Measurements from ENCODE around the gene INPP5A.

INPP5A gene

DNA sequence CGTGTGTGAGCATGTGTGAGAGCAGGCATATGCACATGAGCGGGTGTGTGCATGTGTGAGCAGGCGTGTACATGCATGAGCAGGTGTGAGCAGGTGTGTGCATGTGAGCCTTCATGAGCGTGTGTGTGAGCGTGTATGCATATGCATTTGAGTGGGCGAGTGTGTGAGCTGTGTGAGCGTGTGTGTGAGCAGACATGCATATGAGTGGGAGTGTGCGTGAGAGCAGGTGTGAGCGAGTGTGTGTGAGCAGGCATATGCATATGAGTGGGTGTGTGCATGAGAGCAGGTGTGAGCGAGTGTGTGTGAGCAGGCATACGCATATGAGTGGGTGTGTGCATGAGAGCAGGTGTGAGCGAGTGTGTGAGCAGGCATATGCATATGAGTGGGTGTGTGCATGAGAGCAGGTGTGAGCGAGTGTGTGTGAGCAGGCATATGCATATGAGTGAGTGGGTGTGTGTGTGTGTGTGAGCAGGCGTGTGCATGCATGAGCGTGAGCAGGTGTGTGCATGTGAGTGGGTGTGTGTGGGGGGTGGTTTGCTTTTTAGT, 217.7 kb downstream of the INPP5A start:
- Histone ChIP-seq H3K4me1 (ENCODE audit: control insufficient read depth, insufficient read depth, low read length, poor library complexity, severe bottlenecking) (no peaks in the 10 kb centered on the region), H3K27ac (ENCODE audit: insufficient read depth, low read length, poor library complexity, severe bottlenecking) (no peak overlapping the region), H3K9me3 (ENCODE audit: control insufficient read depth, low read length) (no peaks in the 10 kb centered on the region), H3K4me3 (ENCODE audit: insufficient read depth, low read depth, low read length, poor library complexity, severe bottlenecking) (no peak overlapping the region), H3K27me3 (replicated peaks; ENCODE audit: control insufficient read depth, insufficient read depth, low read length, poor library complexity, severe bottlenecking) (no peaks in the 10 kb centered on the region), H3K36me3 (ENCODE audit: control insufficient read depth, insufficient read depth, low read length) (peaks cover 22% of the 10 kb centered on the region)
- DNase-seq = no peak

DNA sequence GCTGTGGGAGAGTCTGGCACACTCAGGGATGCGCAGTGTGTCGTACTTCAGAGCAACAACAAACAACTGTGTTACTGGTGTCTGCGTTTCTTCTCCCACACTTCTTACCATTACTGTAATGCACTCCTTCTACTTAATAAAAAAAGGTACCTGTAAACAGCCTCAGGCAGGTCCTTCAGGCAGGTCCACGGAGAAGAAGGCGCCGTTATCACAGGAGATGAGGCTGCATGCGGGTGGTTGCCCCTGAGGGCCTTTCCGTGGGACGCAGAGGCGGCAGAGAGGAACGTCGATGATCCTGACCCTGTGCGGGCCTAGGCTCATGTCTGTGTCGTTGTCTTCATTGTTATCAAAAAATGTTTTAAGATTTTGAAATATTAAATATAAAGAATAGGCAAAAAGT, 219.0 kb downstream of the INPP5A start:
- Histone ChIP-seq H3K4me1 (ENCODE audit: control insufficient read depth, insufficient read depth, low read length, poor library complexity, severe bottlenecking) (no peaks in the 10 kb centered on the region), H3K36me3 (ENCODE audit: control insufficient read depth, insufficient read depth, low read length) (peaks cover 22% of the 10 kb centered on the region)

DNA sequence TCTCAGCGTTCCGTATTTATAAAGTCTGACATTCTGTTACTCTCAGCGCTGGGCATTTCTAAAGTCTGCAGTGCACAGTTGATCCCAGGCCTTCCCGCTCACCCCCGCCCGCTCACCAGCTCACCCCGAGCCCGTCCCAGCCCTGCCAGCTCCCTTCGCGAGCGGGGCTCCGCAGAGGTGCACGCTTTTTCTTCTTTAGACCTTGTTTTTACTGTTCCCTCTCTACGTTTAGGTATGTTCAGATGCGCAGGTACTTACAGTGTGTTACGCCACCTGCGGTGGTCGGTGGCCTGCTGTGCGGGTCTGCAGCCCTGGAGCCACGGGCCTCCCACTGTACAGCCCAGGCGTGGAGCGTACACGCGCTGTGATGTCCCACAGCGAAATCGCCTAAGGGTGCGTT, 219.6 kb downstream of the INPP5A start:
- Histone ChIP-seq H3K27ac (ENCODE audit: insufficient read depth, low read length, poor library complexity, severe bottlenecking) (no peak overlapping the region), H3K9me3 (ENCODE audit: control insufficient read depth, low read length) (no peaks in the 10 kb centered on the region), H3K4me1 (ENCODE audit: control insufficient read depth, insufficient read depth, low read length, poor library complexity, severe bottlenecking) (no peaks in the 10 kb centered on the region), H3K4me3 (ENCODE audit: insufficient read depth, low read depth, low read length, poor library complexity, severe bottlenecking) (no peak overlapping the region), H3K27me3 (replicated peaks; ENCODE audit: control insufficient read depth, insufficient read depth, low read length, poor library complexity, severe bottlenecking) (no peaks in the 10 kb centered on the region), H3K36me3 (ENCODE audit: control insufficient read depth, insufficient read depth, low read length) (peaks cover 22% of the 10 kb centered on the region)
- DNase-seq = no peak

More for the DNA sequence above, 219.0 kb downstream of the INPP5A start:
- DNase-seq = no peak
- H3K27me3 ChIP-seq (replicated peaks; ENCODE audit: control insufficient read depth, insufficient read depth, low read length, poor library complexity, severe bottlenecking) = no peaks in the 10 kb centered on the region
- H3K4me3 ChIP-seq (ENCODE audit: insufficient read depth, low read depth, low read length, poor library complexity, severe bottlenecking) = no peak overlapping the region
- H3K27ac ChIP-seq (ENCODE audit: insufficient read depth, low read length, poor library complexity, severe bottlenecking) = no peak overlapping the region
- H3K9me3 ChIP-seq (ENCODE audit: control insufficient read depth, low read length) = no peaks in the 10 kb centered on the region

DNA sequence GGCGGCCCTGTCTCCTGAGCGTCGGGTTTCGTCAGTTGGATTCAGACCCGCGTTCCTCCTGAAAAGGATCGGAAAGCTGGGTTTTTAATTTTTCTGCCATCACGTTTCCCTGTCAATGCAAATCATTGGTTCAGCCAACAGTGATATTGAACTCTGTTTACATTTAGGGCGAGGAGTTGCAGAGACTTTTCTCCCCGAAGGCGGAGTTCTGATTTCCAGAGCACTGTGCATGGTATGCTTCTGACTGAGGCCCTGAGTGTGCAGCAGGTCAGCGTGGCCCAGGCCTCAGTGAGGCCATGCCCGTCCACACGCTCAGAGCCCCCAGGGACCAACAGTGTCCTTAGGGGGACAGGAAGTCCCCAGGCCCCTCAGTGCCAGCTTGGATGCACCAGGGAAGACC, 221.3 kb downstream of the INPP5A start:
- H3K27ac ChIP-seq (ENCODE audit: insufficient read depth, low read length, poor library complexity, severe bottlenecking) = no peak overlapping the region
- H3K27me3 ChIP-seq (replicated peaks; ENCODE audit: control insufficient read depth, insufficient read depth, low read length, poor library complexity, severe bottlenecking) = no peaks in the 10 kb centered on the region
- H3K4me1 ChIP-seq (ENCODE audit: control insufficient read depth, insufficient read depth, low read length, poor library complexity, severe bottlenecking) = no peaks in the 10 kb centered on the region
- no peak for DNase-seq
- H3K9me3 ChIP-seq (ENCODE audit: control insufficient read depth, low read length) = no peaks in the 10 kb centered on the region
- no peak overlapping the region for H3K4me3 ChIP-seq (ENCODE audit: insufficient read depth, low read depth, low read length, poor library complexity, severe bottlenecking)
- H3K36me3 ChIP-seq (ENCODE audit: control insufficient read depth, insufficient read depth, low read length) = peaks cover 12% of the 10 kb centered on the region

DNA sequence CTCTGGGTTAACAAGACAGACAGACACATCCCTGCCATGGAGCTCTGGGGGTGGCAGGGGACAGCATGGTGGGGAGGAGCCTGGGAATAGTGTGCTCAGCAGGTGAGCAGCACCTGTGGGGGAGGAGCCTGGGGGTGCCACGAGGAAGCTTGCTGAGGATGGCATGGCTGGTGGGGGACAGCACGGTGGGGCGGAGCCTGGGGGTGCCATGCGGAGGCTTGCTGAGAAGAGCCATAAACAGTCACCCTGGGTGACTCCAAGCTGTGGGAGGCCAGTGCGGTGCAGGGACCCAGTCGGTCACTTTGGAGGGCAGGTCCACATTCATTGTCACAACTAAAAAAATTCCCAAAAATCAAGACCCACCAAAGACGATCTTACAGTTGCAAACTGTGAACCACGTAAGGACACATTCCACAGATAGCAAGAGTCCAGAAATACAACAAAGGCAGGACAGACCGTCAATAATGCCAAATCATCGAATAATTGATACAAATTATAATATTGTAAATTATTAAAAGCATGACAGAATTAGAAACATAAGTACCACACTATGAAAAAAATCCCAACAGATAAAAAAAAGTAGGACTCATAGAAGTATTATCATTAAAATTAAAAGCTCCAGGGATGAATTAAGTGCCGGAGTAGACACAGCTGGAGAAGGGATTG, 223.9 kb downstream of the INPP5A start:
- no peak overlapping the region for H3K27ac ChIP-seq (ENCODE audit: insufficient read depth, low read length, poor library complexity, severe bottlenecking)
- H3K36me3 ChIP-seq (ENCODE audit: control insufficient read depth, insufficient read depth, low read length) = peaks cover 6% of the 10 kb centered on the region
- no peaks in the 10 kb centered on the region for H3K4me1 ChIP-seq (ENCODE audit: control insufficient read depth, insufficient read depth, low read length, poor library complexity, severe bottlenecking)
- H3K9me3 ChIP-seq (ENCODE audit: control insufficient read depth, low read length) = no peaks in the 10 kb centered on the region
- DNase-seq = no peak
- H3K27me3 ChIP-seq (replicated peaks; ENCODE audit: control insufficient read depth, insufficient read depth, low read length, poor library complexity, severe bottlenecking) = no peaks in the 10 kb centered on the region
- no peak overlapping the region for H3K4me3 ChIP-seq (ENCODE audit: insufficient read depth, low read depth, low read length, poor library complexity, severe bottlenecking)

DNA sequence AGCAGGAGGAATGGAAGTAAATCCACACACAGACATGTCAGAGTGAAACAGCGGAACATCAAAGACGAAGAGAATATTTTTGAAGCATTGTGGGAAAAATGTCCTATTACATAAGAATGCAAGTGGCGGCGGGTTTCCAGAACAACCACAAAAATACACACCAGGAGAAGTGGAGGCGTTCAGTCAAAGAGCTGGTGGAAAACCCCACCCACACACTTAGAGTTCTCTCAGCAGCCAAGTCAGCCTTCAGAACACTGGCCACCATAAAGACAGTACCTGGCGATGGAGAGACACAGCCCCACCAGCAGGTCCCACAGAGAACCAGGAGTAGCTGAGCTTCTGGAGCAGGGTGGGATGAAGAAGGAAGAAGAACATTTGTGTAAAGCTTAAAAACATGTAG, 224.7 kb downstream of the INPP5A start:
- H3K27me3 ChIP-seq (replicated peaks; ENCODE audit: control insufficient read depth, insufficient read depth, low read length, poor library complexity, severe bottlenecking) = no peaks in the 10 kb centered on the region
- H3K9me3 ChIP-seq (ENCODE audit: control insufficient read depth, low read length) = no peaks in the 10 kb centered on the region
- peaks cover 6% of the 10 kb centered on the region for H3K36me3 ChIP-seq (ENCODE audit: control insufficient read depth, insufficient read depth, low read length)
- H3K4me1 ChIP-seq (ENCODE audit: control insufficient read depth, insufficient read depth, low read length, poor library complexity, severe bottlenecking) = no peaks in the 10 kb centered on the region
- DNase-seq = no peak
- no peak overlapping the region for H3K4me3 ChIP-seq (ENCODE audit: insufficient read depth, low read depth, low read length, poor library complexity, severe bottlenecking)
- no peak overlapping the region for H3K27ac ChIP-seq (ENCODE audit: insufficient read depth, low read length, poor library complexity, severe bottlenecking)

DNA sequence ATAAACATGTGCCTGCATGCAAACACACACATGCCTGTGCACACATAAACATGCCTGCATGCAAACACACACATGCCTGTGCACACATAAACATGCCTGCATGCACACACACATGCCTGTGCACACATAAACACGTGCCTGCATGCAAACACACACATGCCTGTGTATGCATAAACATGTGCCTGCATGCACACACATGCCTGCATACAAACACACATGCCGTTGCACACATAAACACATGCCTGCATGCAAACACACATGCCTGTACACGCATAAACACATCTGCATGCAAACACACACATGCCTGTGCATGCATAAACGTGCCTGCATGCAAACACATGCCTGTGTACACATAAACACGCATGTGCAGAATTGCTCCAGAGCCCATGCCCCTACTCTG, 226.0 kb downstream of the INPP5A start:
- Histone ChIP-seq H3K9me3 (ENCODE audit: control insufficient read depth, low read length) (no peaks in the 10 kb centered on the region), H3K4me3 (ENCODE audit: insufficient read depth, low read depth, low read length, poor library complexity, severe bottlenecking) (no peak overlapping the region), H3K36me3 (ENCODE audit: control insufficient read depth, insufficient read depth, low read length) (peaks cover 5% of the 10 kb centered on the region), H3K27ac (ENCODE audit: insufficient read depth, low read length, poor library complexity, severe bottlenecking) (no peak overlapping the region), H3K27me3 (replicated peaks; ENCODE audit: control insufficient read depth, insufficient read depth, low read length, poor library complexity, severe bottlenecking) (no peaks in the 10 kb centered on the region), H3K4me1 (ENCODE audit: control insufficient read depth, insufficient read depth, low read length, poor library complexity, severe bottlenecking) (no peaks in the 10 kb centered on the region)
- no peak for DNase-seq

DNA sequence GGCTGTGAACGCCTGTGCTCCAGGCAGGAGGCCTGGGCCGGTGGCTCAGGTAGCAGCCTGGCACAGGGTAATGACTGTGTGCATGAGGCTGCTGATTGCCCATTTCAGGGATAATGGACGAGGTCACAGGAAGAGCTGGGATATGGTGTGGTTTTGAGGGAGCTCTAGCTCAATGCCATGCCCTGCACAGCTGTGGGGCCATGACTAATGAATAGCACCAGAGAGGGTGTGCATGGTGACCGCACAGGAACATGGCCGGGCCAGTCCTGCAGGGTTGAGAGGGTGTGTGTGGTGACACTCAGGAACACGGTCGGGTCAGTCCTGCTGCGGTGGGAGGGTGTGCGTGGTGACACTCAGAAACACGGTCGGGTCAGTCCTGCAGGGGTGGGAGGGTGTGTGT, 226.5 kb downstream of the INPP5A start:
- H3K27me3 ChIP-seq (replicated peaks; ENCODE audit: control insufficient read depth, insufficient read depth, low read length, poor library complexity, severe bottlenecking) = no peaks in the 10 kb centered on the region

DNA sequence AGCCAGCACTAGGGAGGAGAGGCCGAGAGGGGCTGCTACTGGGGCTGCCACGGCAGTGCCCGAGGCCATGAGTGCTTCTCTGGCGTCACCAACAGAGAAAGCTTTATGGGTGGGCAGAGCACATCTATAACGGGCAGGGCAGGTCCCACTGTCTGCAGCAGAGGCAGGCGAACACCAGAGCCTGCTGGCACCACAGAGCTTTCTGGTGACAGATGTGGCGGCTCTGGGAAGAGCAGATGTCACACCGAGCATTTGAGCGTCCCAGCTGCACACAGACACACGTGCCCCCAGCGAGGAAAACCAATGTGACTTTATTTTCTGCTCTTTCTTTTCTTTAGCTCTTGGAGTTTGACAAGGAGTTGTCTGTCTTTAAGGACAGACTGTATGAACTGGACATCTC, 227.8 kb downstream of the INPP5A start:
- Histone ChIP-seq H3K9me3 (ENCODE audit: control insufficient read depth, low read length) (no peaks in the 10 kb centered on the region), H3K4me1 (ENCODE audit: control insufficient read depth, insufficient read depth, low read length, poor library complexity, severe bottlenecking) (no peaks in the 10 kb centered on the region), H3K27ac (ENCODE audit: insufficient read depth, low read length, poor library complexity, severe bottlenecking) (no peak overlapping the region), H3K27me3 (replicated peaks; ENCODE audit: control insufficient read depth, insufficient read depth, low read length, poor library complexity, severe bottlenecking) (no peaks in the 10 kb centered on the region), H3K36me3 (ENCODE audit: control insufficient read depth, insufficient read depth, low read length) (peaks cover 5% of the 10 kb centered on the region), H3K4me3 (ENCODE audit: insufficient read depth, low read depth, low read length, poor library complexity, severe bottlenecking) (no peak overlapping the region)
- DNase-seq = no peak

More for the DNA sequence above, 226.5 kb downstream of the INPP5A start:
- Histone ChIP-seq H3K4me3 (ENCODE audit: insufficient read depth, low read depth, low read length, poor library complexity, severe bottlenecking) (no peak overlapping the region), H3K4me1 (ENCODE audit: control insufficient read depth, insufficient read depth, low read length, poor library complexity, severe bottlenecking) (no peaks in the 10 kb centered on the region), H3K36me3 (ENCODE audit: control insufficient read depth, insufficient read depth, low read length) (peaks cover 5% of the 10 kb centered on the region), H3K9me3 (ENCODE audit: control insufficient read depth, low read length) (no peaks in the 10 kb centered on the region), H3K27ac (ENCODE audit: insufficient read depth, low read length, poor library complexity, severe bottlenecking) (no peak overlapping the region)
- DNase-seq = no peak

DNA sequence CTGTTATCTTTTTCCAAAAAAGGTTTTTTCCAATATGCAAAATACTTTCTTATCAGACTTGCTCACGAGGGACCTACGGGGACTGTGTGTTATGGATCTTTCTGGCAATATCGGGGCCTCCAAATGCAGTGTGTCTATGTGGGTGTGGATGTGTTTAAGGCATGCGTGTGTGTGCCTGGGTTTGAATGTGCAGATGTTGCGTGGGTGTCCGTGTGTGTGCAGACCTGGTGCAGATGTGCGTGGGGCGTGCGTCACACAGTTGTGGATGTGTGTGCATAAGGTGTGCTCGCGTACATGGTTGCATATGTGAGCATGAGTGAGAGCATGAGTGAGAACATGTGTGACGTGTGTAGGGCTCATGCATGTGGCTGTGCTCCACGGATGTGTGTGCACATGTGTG, 228.7 kb downstream of the INPP5A start:
- Histone ChIP-seq H3K4me3 (ENCODE audit: insufficient read depth, low read depth, low read length, poor library complexity, severe bottlenecking) (no peak overlapping the region), H3K27me3 (replicated peaks; ENCODE audit: control insufficient read depth, insufficient read depth, low read length, poor library complexity, severe bottlenecking) (no peaks in the 10 kb centered on the region), H3K4me1 (ENCODE audit: control insufficient read depth, insufficient read depth, low read length, poor library complexity, severe bottlenecking) (no peaks in the 10 kb centered on the region), H3K27ac (ENCODE audit: insufficient read depth, low read length, poor library complexity, severe bottlenecking) (no peak overlapping the region), H3K36me3 (ENCODE audit: control insufficient read depth, insufficient read depth, low read length) (peaks cover 5% of the 10 kb centered on the region), H3K9me3 (ENCODE audit: control insufficient read depth, low read length) (no peaks in the 10 kb centered on the region)
- no peak for DNase-seq
